Psoas muscle (tissue), 8 donors: ENCODE results near the gene RPL41. TPM values are rescaled to one million over a fixed set of nuclear protein-coding genes. Genes with fewer than 3 reads are reported as not detected.
"Not testable (repeated sequence)": the region's sequence is repeated elsewhere in the genome, so short reads cannot be mapped to it uniquely, and the experiment has no call there.

Experiments used
- ATAC-seq, 4 donors: fragments of 200-7000 bp; cut with Tn5 transposase; one replicate each; pipeline ENCODE4 v1.9.1; 2020; ENCODE audit warnings: moderate library complexity in 3 of 4, mild to moderate bottlenecking in 2 of 4
- DNase-seq, 2 donors: peaks; one replicate each; pipeline ENCODE4 v3.0.0-alpha.2; 2020
- H3K27ac ChIP-seq: fragments of 200-600 bp; one replicate; pipeline ENCODE4 v1.8.0; 2022
- H3K27me3 ChIP-seq, 3 donors: fragments of 200-600 bp in 1 of 3; one replicate each; pipeline versions ENCODE4 v1.6.1 to v1.8.0; 2013 to 2022; ENCODE audit warnings: low read length in 2 of 3, mild to moderate bottlenecking in 2 of 3, moderate library complexity in 1 of 3; ENCODE audit not compliant: insufficient read depth in 3 of 3
- H3K36me3 ChIP-seq, 2 donors: fragments of 200-600 bp in 1 of 2; one replicate each; pipeline versions ENCODE4 v1.6.1 to v1.8.0; 2013 to 2022; ENCODE audit warnings: low read depth in 1 of 2, mild to moderate bottlenecking in 1 of 2, moderate library complexity in 1 of 2; ENCODE audit not compliant: insufficient read depth in 1 of 2
- H3K4me1 ChIP-seq: fragments of 200-600 bp; one replicate; pipeline ENCODE4 v1.8.0; 2022
- H3K4me3 ChIP-seq: fragments of 200-600 bp; one replicate; pipeline ENCODE4 v1.8.0; 2022; ENCODE audit warnings: mild to moderate bottlenecking
- H3K9me3 ChIP-seq: fragments of 200-600 bp; one replicate; pipeline ENCODE4 v1.8.0; 2022
- WGBS, 3 donors: extraction: QIAGEN DNeasy Blood & Tissue Kit; methylation state at CpG; one replicate each; pipeline versions ENCODE4 v1.1.6 to v1.1.7; 2013; 5-methylcytosine and 5-hydroxymethylcytosine counted together
- intact Hi-C, 2 donors: fragments of 100-400 bp; cut with DNase I; formaldehyde crosslinking; loops; one replicate each; pipeline versions ENCODE4 v1.11.0 to v1.14.2; 2022
- polyA plus RNA-seq, 3 donors: library from polyadenylated mRNA; stranded (reverse); fragments of 200-250 nt; gene quantifications; one replicate each; pipeline ENCODE4 v1.2.3, GENCODE V29; 2013
- total RNA-seq, 4 donors: library from RNA; stranded (reverse); fragmentation: NEBNext Ultra II Directional in 2 of 4; extraction: Animal tissue kit (Norgen Biotek cat#: 25700) in 2 of 4; gene quantifications; one replicate each; pipeline versions ENCODE4 v1.2.1 to v1.2.4, GENCODE V29; 2021 to 2023
- TF ChIP-seq, protein P1 (sequence below): fragments of 200-600 bp; IDR thresholded peaks from one replicate; pipeline ENCODE4 v1.8.0; 2022; ENCODE audit warnings: antibody characterized with exemption
- donor health status: healthy with polysubstance abuse.
- donor health status: DM: no; HTN: no; CAD: no; lungs with moderate emphysema.
- donor health status: Bipolar disorder and iron deficiency.
- donor health status: healthy.
- donor health status: DM: yes; HTN: yes; CAD: no.
- donor health status: DM: no; HTN: no; CAD: no.
- donor health status: DM: no; HTN: no; CAD: no.
- donor health status: DM: yes; HTN: yes; CAD: no.

RPL41 gene
- total and polyA plus RNA-seq, 7 donors, result 2,052 to 4,096 (median 2,475) TPM

DNA sequence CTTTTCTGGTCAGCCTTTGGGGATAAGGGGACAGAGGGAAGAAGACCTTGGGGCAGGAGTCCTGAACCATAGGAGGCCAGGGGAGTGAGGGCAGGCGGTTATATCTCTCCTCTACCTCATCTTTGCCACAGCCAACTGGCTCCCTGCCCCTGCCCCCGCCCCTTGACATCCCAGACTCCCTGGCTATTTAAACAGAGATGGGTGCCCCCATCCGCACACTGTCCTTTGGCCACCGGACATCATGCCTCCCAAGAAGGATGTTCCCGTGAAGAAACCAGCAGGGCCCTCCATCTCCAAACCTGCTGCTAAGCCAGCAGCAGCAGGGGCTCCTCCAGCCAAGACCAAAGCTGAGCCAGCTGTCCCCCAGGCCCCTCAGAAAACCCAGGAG lies 37.2 kb downstream of the RPL41 start:
- H3K27ac ChIP-seq, result peak overlapping the region; percentile 90
- 46 to 50% (median 50%) methylated on average over 5 of the region's 5 CpGs for WGBS, 3 donors
- no peaks in the 10 kb centered on the region for H3K27me3 ChIP-seq
- H3K4me3 ChIP-seq, result peak overlapping the region; percentile 75
- TF ChIP-seq, protein P1, sequence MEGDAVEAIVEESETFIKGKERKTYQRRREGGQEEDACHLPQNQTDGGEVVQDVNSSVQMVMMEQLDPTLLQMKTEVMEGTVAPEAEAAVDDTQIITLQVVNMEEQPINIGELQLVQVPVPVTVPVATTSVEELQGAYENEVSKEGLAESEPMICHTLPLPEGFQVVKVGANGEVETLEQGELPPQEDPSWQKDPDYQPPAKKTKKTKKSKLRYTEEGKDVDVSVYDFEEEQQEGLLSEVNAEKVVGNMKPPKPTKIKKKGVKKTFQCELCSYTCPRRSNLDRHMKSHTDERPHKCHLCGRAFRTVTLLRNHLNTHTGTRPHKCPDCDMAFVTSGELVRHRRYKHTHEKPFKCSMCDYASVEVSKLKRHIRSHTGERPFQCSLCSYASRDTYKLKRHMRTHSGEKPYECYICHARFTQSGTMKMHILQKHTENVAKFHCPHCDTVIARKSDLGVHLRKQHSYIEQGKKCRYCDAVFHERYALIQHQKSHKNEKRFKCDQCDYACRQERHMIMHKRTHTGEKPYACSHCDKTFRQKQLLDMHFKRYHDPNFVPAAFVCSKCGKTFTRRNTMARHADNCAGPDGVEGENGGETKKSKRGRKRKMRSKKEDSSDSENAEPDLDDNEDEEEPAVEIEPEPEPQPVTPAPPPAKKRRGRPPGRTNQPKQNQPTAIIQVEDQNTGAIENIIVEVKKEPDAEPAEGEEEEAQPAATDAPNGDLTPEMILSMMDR, result no peak
- H3K36me3 ChIP-seq, result peaks cover 0 to 12% of the 10 kb centered on the region in 2 donors
- ATAC-seq (no peak), DNase-seq (no peak)
- intact Hi-C loops, result loop anchor here in 1 of 2 donors (2.0 kb wide), 1 partner anchor 35 kb away; the partner anchor contains the start of gene SMARCC2
- peaks cover 25% of the 10 kb centered on the region for H3K4me1 ChIP-seq
- no peaks in the 10 kb centered on the region for H3K9me3 ChIP-seq

DNA sequence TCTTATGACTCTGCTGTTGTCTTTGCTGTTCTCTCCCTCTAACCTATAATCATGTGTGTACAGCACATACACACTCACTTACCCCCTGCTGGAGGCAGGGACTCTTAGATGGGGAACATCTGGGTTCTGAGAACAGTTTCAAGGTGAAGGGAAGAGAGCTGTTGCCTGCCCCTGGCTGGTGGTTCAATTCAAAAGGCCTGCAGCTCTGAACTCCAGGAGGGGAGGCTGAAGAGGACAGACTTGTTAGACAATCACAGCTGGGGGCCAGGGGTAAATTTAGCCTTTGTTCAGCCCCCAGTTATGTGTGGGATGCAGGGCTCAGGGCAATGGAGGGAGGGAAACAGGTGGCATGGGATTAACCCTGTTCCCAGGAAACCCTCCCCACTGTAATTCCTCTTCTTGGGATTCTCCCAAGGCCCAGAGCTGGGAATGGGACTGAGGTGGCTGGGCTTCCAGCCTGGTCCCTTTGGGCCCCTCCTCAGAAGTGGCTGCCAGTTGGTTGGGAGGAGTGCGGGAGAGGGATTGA lies 37.9 kb downstream of the RPL41 start:
- Histone ChIP-seq H3K9me3 (no peaks in the 10 kb centered on the region), H3K36me3 (peaks cover under 1 to 9% of the 10 kb centered on the region in 2 donors), H3K4me3 (peak overlapping the region; percentile 75), H3K4me1 (peaks cover 25% of the 10 kb centered on the region), H3K27me3 (no peaks in the 10 kb centered on the region), H3K27ac (peak overlapping the region; percentile 90)
- intact Hi-C loops, result no loop called here
- 45 to 71% (median 69%) methylated on average over 1 of the region's 1 CpG for WGBS, 3 donors
- ATAC-seq (peak in 1 of 4 donors; percentile 21), DNase-seq (no peak)
- TF ChIP-seq, protein P1, result no peak

DNA sequence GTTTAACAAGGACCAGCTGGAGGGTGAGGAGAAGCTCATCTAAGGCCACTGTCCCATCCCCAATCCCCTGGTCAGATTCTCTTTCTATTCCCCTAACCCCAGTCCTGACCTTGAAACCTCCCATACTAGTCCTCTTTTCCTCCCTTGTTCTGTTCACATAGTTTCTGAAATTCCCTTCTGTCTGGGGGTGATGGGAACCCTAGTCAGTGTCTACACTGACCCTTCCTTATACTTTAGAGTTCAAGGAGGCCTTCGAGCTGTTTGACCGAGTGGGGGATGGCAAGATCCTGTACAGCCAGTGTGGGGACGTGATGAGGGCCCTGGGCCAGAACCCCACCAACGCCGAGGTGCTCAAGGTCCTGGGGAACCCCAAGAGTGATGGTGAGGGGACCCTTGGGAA lies 38.4 kb downstream of the RPL41 start:
- DNase-seq (no peak), ATAC-seq (no peak)
- Histone ChIP-seq H3K36me3 (peaks cover 4 to 8% of the 10 kb centered on the region in 2 donors), H3K27ac (peak overlapping the region; percentile 90), H3K27me3 (no peaks in the 10 kb centered on the region), H3K4me3 (peak overlapping the region; percentile 75), H3K9me3 (no peaks in the 10 kb centered on the region), H3K4me1 (peaks cover 30% of the 10 kb centered on the region)
- intact Hi-C loops, result loop anchor here in 1 of 2 donors (5.0 kb wide), 1 partner anchor 33 kb away; no protein-coding TSS in a partner anchor
- WGBS, 3 donors, result 73 to 79% (median 74%) methylated on average over 5 of the region's 5 CpGs
- TF ChIP-seq, protein P1, result no peak

DNA sequence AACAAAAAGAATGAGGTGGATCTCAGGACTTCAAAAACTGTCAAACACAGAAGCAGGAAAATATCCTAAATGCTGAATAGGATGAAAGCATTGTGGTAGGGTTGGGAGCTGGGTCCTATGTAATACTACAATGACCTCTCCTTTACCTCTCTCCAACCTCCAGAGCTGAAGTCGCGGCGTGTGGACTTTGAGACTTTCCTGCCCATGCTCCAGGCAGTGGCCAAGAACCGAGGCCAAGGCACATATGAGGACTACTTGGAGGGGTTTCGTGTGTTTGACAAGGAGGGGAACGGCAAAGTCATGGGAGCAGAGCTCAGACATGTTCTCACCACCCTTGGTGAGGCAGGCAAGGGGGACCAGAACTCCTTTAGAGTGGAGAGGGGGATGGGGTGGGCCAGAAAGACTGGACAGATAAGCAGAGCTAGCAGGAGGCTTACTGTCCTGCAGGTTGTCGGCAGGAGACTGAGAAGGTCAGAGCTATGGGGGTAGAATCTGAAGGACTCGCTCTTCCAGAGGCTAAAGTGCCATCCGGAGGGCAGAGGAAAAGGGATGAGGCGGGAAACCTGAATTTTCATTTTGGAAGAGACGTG lies 38.9 kb downstream of the RPL41 start:
- WGBS, 3 donors, result 84 to 91% (median 87%) methylated on average over 11 of the region's 11 CpGs
- Histone ChIP-seq H3K9me3 (no peaks in the 10 kb centered on the region), H3K27ac (peak overlapping the region; percentile 15), H3K4me3 (peak overlapping the region; percentile 75), H3K27me3 (no peaks in the 10 kb centered on the region), H3K4me1 (peaks cover 34% of the 10 kb centered on the region), H3K36me3 (peaks cover 7 to 10% of the 10 kb centered on the region in 2 donors)
- no peak for DNase-seq
- TF ChIP-seq, protein P1, result no peak
- intact Hi-C loops, result loop anchor here in 1 of 2 donors (5.0 kb wide), 1 partner anchor 33 kb away; no protein-coding TSS in a partner anchor
- ATAC-seq, result no peak

DNA sequence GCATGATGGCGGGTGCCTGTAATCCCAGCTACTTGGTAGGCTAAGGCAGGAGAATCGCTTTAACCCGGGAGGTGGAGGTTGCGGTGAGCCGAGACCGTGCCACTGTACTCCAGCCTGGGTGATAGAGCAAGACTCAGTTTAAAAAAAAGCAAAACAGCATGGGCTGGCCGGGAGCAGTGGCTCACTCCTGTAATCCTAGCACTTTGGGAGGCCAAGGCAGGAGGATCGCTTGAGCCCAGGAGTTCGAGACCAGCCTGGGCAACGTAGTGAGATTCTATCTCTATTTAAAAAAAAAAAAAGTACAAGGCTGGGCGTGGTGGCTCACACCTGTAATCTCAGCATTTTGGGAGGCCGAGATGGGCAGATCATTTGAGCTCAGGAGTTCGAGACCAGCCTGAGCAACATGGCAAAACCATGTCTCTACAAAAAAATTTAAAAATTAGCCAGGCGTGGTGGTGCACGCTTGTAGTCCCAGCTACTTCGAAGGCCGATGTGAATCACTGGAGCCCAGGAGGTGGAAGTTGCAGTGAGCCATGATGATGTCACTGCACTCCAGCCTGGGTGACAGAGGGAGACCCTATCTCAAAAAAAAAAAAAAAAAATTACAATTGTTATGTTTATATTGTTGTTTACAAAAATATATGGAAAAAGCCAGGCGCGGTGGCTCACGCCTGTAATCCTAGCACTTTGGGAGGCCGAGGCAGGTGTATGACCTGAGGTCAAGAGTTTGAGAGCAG lies 40.2 kb downstream of the RPL41 start:
- intact Hi-C loops, result loop anchor here in 1 of 2 donors (5.0 kb wide), 1 partner anchor 34 kb away; no protein-coding TSS in a partner anchor
- 93 to 95% (median 93%) methylated on average over 21 of the region's 21 CpGs for WGBS, 3 donors
- H3K27me3 ChIP-seq, H3K9me3 ChIP-seq, ATAC-seq, DNase-seq: not testable (repeated sequence)
- Histone ChIP-seq H3K4me3 (peak overlapping the region; percentile 95), H3K27ac (peak overlapping the region; percentile 94), H3K4me1 (peaks cover 36% of the 10 kb centered on the region), H3K36me3 (peaks cover 15 to 23% of the 10 kb centered on the region in 2 donors)
